Glutamatergic neuron (in vitro differentiated cells): Measurements from ENCODE around the gene PRSS56. TPM values are rescaled to one million over a fixed set of nuclear protein-coding genes. Genes with fewer than 3 reads are reported as not detected.

Source experiments
- DNase-seq: peaks from one replicate; pipeline ENCODE4 v3.0.0; 2022
- H3K27ac Mint-ChIP-seq: one replicate; pipeline ENCODE4 v1.8.0; 2020; ENCODE audit warnings: mild to moderate bottlenecking, mixed read lengths, inconsistent platforms; ENCODE audit not compliant: unreplicated experiment
- H3K27me3 Mint-ChIP-seq: one replicate; pipeline ENCODE4 v1.8.0; 2020; ENCODE audit warnings: mild to moderate bottlenecking, moderate library complexity, mixed read lengths, inconsistent platforms; ENCODE audit not compliant: unreplicated experiment
- H3K36me3 Mint-ChIP-seq: one replicate; pipeline ENCODE4 v1.8.0; 2020; ENCODE audit warnings: mild to moderate bottlenecking, mixed read lengths, inconsistent platforms; ENCODE audit not compliant: unreplicated experiment
- H3K4me1 Mint-ChIP-seq: one replicate; pipeline ENCODE4 v1.8.0; 2020; ENCODE audit warnings: mild to moderate bottlenecking, low read depth, mixed read lengths, inconsistent platforms; ENCODE audit not compliant: unreplicated experiment
- H3K4me3 Mint-ChIP-seq: one replicate; pipeline ENCODE4 v1.8.0; 2020; ENCODE audit warnings: mild to moderate bottlenecking, mixed read lengths, inconsistent platforms; ENCODE audit not compliant: unreplicated experiment
- H3K9me3 Mint-ChIP-seq: one replicate; pipeline ENCODE4 v1.8.0; 2020; ENCODE audit warnings: mild to moderate bottlenecking, moderate library complexity, mixed read lengths, inconsistent platforms; ENCODE audit not compliant: unreplicated experiment
- total RNA-seq: library from RNA; stranded (reverse); fragmentation: NEBNext Ultra II Directional; extraction: Animal tissue kit (Norgen Biotek cat#: 25700); gene quantifications from one replicate; pipeline ENCODE4 v1.2.1, GENCODE V29; 2021; ENCODE audit not compliant: unreplicated experiment
- TF ChIP-seq, protein P1 (sequence below): fragments of 200-600 bp; sonication (generic); IDR thresholded peaks from one replicate; pipeline ENCODE4 v1.5.0; 2021; ENCODE audit not compliant: partially characterized antibody, unreplicated experiment

The PRSS56 gene
- total RNA-seq, 1 donor from 2014 or later, result not detected

DNA sequence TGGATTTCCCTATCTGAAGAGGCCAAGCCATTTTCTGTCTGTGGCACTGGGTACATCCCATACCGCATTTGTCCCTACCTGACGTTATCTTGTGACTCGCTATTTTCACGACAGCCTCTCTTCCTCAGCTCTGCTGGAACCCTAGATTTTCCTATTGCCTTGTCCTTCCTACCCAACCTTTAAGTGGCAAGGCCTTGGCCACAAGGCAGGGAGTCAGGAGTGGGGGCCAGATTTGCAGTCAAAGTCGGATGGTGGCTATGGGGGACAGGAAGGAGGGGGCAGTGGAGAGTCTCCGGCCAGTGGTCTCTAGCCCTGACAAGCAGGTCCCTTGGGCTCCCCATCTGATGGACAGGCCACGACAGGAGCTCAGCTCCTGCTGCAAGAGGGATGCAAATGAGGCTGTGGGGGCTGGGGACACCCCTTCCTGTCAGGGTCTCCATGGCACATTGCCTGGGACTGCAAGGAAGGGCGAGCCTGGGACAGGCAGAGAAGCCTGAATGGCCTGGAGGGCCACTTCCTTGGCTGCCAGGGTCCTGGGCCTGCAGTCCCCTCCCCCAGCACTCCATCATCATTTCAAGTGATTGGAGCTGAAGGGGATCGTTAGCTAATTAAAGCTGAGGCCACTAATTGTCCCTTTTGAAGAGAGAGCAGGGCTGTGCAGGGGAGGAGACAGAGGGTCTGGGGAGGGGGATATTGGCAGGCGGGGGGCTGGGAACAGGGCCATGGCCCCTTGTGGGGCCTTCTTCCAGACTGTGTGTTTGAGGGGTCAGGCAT lies 26.3 kb upstream of the PRSS56 start:
- TF ChIP-seq, protein P1, sequence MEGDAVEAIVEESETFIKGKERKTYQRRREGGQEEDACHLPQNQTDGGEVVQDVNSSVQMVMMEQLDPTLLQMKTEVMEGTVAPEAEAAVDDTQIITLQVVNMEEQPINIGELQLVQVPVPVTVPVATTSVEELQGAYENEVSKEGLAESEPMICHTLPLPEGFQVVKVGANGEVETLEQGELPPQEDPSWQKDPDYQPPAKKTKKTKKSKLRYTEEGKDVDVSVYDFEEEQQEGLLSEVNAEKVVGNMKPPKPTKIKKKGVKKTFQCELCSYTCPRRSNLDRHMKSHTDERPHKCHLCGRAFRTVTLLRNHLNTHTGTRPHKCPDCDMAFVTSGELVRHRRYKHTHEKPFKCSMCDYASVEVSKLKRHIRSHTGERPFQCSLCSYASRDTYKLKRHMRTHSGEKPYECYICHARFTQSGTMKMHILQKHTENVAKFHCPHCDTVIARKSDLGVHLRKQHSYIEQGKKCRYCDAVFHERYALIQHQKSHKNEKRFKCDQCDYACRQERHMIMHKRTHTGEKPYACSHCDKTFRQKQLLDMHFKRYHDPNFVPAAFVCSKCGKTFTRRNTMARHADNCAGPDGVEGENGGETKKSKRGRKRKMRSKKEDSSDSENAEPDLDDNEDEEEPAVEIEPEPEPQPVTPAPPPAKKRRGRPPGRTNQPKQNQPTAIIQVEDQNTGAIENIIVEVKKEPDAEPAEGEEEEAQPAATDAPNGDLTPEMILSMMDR, result no peak
- no peak for DNase-seq

DNA sequence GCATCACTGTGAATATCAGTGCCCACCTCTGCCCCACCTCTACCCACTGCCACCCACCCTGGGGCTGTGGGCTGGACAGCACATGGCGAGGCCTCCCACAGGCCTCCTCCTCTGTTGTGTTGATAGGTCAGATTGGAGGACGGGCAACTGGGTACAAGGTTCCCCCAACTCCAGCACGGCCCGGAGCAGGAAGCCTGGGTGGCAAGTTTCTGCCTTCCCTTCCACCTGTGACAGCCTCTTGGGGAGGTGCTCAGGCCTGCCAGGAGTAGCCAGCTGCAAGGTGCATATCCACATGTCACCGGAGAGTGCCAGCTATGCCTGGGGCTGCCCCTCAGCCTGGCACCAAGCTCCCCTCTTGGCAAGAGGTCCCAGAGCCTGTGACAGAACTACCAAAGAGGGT lies 25.6 kb upstream of the PRSS56 start:
- Mint-ChIP-seq H3K27me3 (peaks cover 16% of the 10 kb centered on the region), H3K9me3 (peaks cover 4% of the 10 kb centered on the region), H3K4me1 (peaks cover 3% of the 10 kb centered on the region), H3K27ac (no peak overlapping the region), H3K36me3 (peaks cover 3% of the 10 kb centered on the region), H3K4me3 (no peak overlapping the region)
- no peak for DNase-seq
- TF ChIP-seq, protein P1, result no peak

More for the DNA sequence above, 26.3 kb upstream of the PRSS56 start:
- no peak overlapping the region for H3K27ac Mint-ChIP-seq
- H3K4me1 Mint-ChIP-seq, result peaks cover 3% of the 10 kb centered on the region
- H3K9me3 Mint-ChIP-seq, result peaks cover 5% of the 10 kb centered on the region
- no peak overlapping the region for H3K4me3 Mint-ChIP-seq
- peaks cover 3% of the 10 kb centered on the region for H3K36me3 Mint-ChIP-seq
- H3K27me3 Mint-ChIP-seq, result peaks cover 23% of the 10 kb centered on the region

DNA sequence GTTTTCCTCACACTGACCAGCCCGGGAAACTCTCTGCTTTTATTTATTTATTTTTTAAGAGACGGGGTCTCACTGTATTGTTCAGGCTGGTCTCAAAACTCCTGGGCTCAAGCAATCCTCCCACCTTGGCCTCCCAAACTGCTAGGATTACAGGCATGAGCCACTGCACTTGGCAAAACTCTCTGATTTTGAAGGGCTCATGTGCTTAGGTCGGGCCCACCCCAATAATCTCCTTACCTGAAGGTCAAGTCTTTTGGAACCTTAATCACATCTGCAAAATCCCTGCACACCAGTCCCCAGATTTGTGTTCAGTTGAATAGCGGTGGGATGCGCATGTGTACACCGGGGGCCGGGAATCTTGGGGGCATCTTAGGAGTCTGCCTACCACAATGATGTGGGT lies 24.9 kb upstream of the PRSS56 start:
- H3K4me3 Mint-ChIP-seq, result no peak overlapping the region
- DNase-seq, result no peak
- no peak overlapping the region for H3K27ac Mint-ChIP-seq
- peaks cover 14% of the 10 kb centered on the region for H3K27me3 Mint-ChIP-seq
- peaks cover 4% of the 10 kb centered on the region for H3K9me3 Mint-ChIP-seq
- H3K4me1 Mint-ChIP-seq, result peaks cover 3% of the 10 kb centered on the region
- H3K36me3 Mint-ChIP-seq, result peaks cover 3% of the 10 kb centered on the region
- TF ChIP-seq, protein P1, result no peak

DNA sequence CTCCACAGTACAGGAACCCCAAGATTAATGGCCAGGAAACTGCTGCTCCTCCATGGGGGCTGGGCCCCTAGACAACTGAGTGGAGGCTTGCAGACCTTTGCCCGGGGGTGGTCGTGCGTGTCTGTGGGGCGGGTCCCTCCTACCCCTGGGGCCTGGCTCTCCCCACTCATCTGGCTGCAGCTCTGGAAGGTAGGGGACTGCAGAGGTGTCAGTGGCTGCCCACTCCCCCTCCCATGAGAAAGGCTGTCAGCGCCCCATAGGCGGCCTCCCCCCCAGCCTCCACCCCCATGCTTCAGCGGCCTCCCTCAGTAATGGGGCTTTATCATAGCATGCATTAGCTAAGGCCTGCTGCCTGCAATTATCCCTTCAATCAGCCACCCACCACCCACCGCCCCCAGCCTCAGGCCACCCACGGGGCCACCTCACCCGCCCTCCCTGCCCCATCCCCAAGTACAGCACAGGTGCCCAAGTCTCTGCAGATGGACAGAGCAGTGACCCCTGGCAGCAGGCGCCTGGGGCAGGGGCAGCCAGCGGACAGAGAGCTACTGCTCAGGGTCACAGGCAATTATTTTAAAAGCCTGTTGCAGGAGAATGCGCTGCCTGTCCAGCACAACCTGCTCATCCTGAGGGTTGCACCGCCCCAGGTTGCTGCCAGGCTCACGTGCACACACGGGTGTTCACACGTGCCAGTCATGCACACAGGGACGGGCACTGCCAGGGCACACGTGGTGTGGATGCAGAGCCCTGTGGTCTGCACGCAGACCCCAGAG lies 23.5 kb upstream of the PRSS56 start:
- peaks cover 2% of the 10 kb centered on the region for H3K9me3 Mint-ChIP-seq
- H3K27me3 Mint-ChIP-seq, result peaks cover 11% of the 10 kb centered on the region
- H3K36me3 Mint-ChIP-seq, result peaks cover 3% of the 10 kb centered on the region
- TF ChIP-seq, protein P1, result no peak
- DNase-seq, result no peak
- peaks cover 3% of the 10 kb centered on the region for H3K4me1 Mint-ChIP-seq
- no peak overlapping the region for H3K27ac Mint-ChIP-seq
- H3K4me3 Mint-ChIP-seq, result no peak overlapping the region

DNA sequence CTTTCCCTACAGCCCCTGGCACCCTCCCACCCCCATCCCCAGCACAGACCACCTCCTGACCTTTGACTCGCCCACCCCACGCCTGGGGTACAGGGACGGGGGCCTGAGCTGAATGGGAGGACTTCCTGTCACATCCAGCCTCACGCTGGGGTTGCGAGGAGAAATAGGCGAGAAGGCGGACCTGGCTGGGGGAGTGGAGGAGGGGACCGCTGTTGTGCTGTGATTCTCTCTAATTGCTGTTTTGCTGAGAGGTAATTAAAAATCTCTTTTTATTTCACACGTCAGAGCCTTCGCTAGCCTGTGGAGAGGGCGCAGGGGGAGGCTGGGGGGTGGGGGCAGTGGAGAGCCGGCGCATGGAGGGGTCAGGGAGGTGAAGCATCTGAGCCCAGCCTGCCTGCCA lies 22.8 kb upstream of the PRSS56 start:
- Mint-ChIP-seq H3K27me3 (peaks cover 9% of the 10 kb centered on the region), H3K4me1 (peaks cover 4% of the 10 kb centered on the region), H3K27ac (no peak overlapping the region), H3K9me3 (peaks cover 2% of the 10 kb centered on the region), H3K36me3 (peaks cover 3% of the 10 kb centered on the region), H3K4me3 (no peak overlapping the region)
- DNase-seq, result no peak
- TF ChIP-seq, protein P1, result no peak
